WERI-Rb-1 (cell line): ENCODE results near the gene ANXA2.

Experiments used
- DNase-seq: peaks from one replicate; pipeline ENCODE4 v3.0.0-alpha.2; 2020
- H3K27ac ChIP-seq: fragments of 250-450 bp; sonication (Bioruptor Pico); 2 replicates; pipeline ENCODE4 v1.5.1; 2020; ENCODE audit warnings: mild to moderate bottlenecking, moderate library complexity
- H3K27me3 ChIP-seq: fragments of 250-450 bp; sonication (Bioruptor Pico); 2 replicates; pipeline ENCODE4 v1.5.1; 2021; ENCODE audit warnings: mild to moderate bottlenecking, low read depth, moderate library complexity; ENCODE audit not compliant: insufficient read depth, severe bottlenecking
- H3K36me3 ChIP-seq: fragments of 250-450 bp; sonication (Bioruptor Pico); 2 replicates; pipeline ENCODE4 v1.5.1; 2020; ENCODE audit warnings: mild to moderate bottlenecking, moderate library complexity
- H3K4me3 ChIP-seq: 2 replicates; pipeline ENCODE4 v1.5.1; 2011; ENCODE audit warnings: low read depth, mild to moderate bottlenecking, control low read depth, low read length
- H3K9me3 ChIP-seq: fragments of 250-450 bp; sonication (Bioruptor Pico); 2 replicates; pipeline ENCODE4 v1.5.1; 2021; ENCODE audit warnings: mild to moderate bottlenecking, moderate library complexity; ENCODE audit not compliant: severe bottlenecking
- CTCF ChIP-seq: IDR thresholded peaks from 2 replicates; pipeline ENCODE4 v1.5.1; 2011; ENCODE audit warnings: low read depth, mild to moderate bottlenecking, control low read depth, inconsistent platforms, low read length

Gene ANXA2

GRCh38 chr15:60384526-60385126 lies 13.2 kb downstream of the ANXA2 start:
- DNase-seq: no peak
- Histone ChIP-seq H3K4me3 (no peak overlapping the region), H3K36me3 (no peaks in the 10 kb centered on the region), H3K9me3 (no peaks in the 10 kb centered on the region), H3K27me3 (no peaks in the 10 kb centered on the region), H3K27ac (no peak overlapping the region)
- TF ChIP-seq CTCF: no peak

GRCh38 chr15:60384053-60384452 lies 13.7 kb downstream of the ANXA2 start:
- H3K36me3 ChIP-seq: no peaks in the 10 kb centered on the region
- TF ChIP-seq CTCF: no peak
- no peaks in the 10 kb centered on the region for H3K9me3 ChIP-seq
- no peak for DNase-seq
- H3K27me3 ChIP-seq: no peaks in the 10 kb centered on the region
- H3K4me3 ChIP-seq: no peak overlapping the region
- H3K27ac ChIP-seq: no peak overlapping the region

- H3K27ac ChIP-seq: no peak overlapping the region
- DNase-seq: no peak
- no peaks in the 10 kb centered on the region for H3K9me3 ChIP-seq
- H3K27me3 ChIP-seq: no peaks in the 10 kb centered on the region
- no peak overlapping the region for H3K4me3 ChIP-seq
- TF ChIP-seq CTCF: no peak
- H3K36me3 ChIP-seq: no peaks in the 10 kb centered on the region
Observed at GRCh38 chr15:60382773-60383674, 14.8 kb downstream of the ANXA2 start.

GRCh38 chr15:60381148-60381788 lies 16.5 kb downstream of the ANXA2 start:
- no peak for TF ChIP-seq CTCF
- Histone ChIP-seq H3K27ac (no peak overlapping the region), H3K4me3 (no peak overlapping the region), H3K9me3 (no peaks in the 10 kb centered on the region), H3K27me3 (no peaks in the 10 kb centered on the region), H3K36me3 (no peaks in the 10 kb centered on the region)
- DNase-seq: no peak

GRCh38 chr15:60379525-60380274 lies 18.1 kb downstream of the ANXA2 start:
- no peak overlapping the region for H3K27ac ChIP-seq
- H3K9me3 ChIP-seq: no peaks in the 10 kb centered on the region
- no peaks in the 10 kb centered on the region for H3K36me3 ChIP-seq
- no peak overlapping the region for H3K4me3 ChIP-seq
- DNase-seq: no peak
- no peaks in the 10 kb centered on the region for H3K27me3 ChIP-seq
- TF ChIP-seq CTCF: no peak
